GM23338 (cell line): Measurements from ENCODE around the gene NXN.

ENCODE experiments used
- CREB1 ChIP-seq: fragments of 250-450 bp; sonication (Bioruptor Pico); IDR thresholded peaks from 2 replicates; pipeline ENCODE4 v1.5.0; 2020; ENCODE audit warnings: low read depth, mild to moderate bottlenecking, moderate library complexity
- EZH2 ChIP-seq: fragments of 200-600 bp; sonication (generic); IDR thresholded peaks from one replicate; pipeline ENCODE4 v1.8.0; 2017; ENCODE audit warnings: antibody characterized with exemption, mild to moderate bottlenecking, low read depth; ENCODE audit not compliant: unreplicated experiment
- EZH2phosphoT487 ChIP-seq: fragments of 200-600 bp; sonication (generic); IDR thresholded peaks from one replicate; pipeline ENCODE4 v1.8.1; 2018; ENCODE audit warnings: antibody characterized with exemption; ENCODE audit not compliant: unreplicated experiment
- POLR2AphosphoS5 ChIP-seq: IDR thresholded peaks from 2 replicates; pipeline ENCODE4 v1.6.1; 2016; ENCODE audit warnings: antibody characterized with exemption, low read depth
- ZNF331 ChIP-seq: fragments of 250-450 bp; sonication (Bioruptor Pico); IDR thresholded peaks from 2 replicates; pipeline ENCODE4 v1.5.0; 2020; ENCODE audit warnings: low read depth, mild to moderate bottlenecking, moderate library complexity
- TF ChIP-seq, protein P1 (sequence below), 2 experiments: fragments of 200-600 bp in 1 of 2; sonication (generic) in 1 of 2; conservative IDR thresholded peaks; 2 replicates each; pipeline versions ENCODE4 v1.5.1 to v1.6.1; 2016 to 2017; ENCODE audit warnings: antibody characterized with exemption in 2 of 2, low read depth in 2 of 2, mild to moderate bottlenecking in 2 of 2, moderate library complexity in 1 of 2

DNA sequence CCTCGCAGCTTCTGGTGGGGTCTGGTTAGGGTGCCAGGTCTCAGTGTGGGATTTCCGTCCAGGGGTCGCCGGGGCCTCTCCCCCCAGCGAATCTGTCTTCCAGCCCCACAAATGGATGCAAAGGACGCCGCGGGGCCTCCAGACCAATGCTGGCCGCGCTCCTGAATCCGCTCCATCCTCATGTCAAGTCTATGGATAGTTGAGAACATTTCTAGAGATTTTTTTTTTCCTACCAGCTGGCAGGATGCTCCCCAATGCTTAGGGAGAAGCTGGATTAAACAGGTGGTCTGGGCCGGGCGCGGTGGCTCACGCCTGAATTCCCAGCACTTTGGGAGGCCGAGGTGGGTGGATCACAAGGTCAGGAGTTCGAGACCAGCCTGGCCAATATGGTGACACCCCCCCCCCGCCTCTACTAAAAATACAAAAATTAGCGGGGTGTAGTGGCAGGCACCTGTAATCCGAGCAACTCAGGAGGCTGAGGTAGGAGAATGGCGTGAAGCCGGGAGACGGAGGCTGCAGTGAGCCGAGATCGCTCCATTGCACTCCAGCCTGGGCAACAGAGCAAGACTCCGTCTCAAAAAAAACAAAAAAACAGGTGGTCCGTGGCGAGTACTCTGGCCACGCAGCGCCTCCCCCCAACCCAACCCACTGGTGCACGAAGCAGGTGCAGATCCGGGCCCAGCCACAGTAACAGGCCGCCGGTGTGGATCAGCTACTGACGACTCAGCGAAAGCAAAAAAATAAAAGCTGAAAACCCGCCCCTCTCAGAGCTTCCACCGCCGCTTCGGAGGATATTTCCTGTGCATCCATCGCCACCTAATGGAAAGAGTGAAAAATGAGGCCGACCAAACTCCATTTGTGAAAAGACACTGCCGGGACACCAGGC is 1.1 kb upstream of the NXN start:
- TF ChIP-seq, protein P1, sequence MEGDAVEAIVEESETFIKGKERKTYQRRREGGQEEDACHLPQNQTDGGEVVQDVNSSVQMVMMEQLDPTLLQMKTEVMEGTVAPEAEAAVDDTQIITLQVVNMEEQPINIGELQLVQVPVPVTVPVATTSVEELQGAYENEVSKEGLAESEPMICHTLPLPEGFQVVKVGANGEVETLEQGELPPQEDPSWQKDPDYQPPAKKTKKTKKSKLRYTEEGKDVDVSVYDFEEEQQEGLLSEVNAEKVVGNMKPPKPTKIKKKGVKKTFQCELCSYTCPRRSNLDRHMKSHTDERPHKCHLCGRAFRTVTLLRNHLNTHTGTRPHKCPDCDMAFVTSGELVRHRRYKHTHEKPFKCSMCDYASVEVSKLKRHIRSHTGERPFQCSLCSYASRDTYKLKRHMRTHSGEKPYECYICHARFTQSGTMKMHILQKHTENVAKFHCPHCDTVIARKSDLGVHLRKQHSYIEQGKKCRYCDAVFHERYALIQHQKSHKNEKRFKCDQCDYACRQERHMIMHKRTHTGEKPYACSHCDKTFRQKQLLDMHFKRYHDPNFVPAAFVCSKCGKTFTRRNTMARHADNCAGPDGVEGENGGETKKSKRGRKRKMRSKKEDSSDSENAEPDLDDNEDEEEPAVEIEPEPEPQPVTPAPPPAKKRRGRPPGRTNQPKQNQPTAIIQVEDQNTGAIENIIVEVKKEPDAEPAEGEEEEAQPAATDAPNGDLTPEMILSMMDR (conservative IDR thresholded peaks at IDR 0.05; ENCODE audit: low read depth in 2 of 2): peak; percentile 72 to 91
- TF ChIP-seq CREB1 (CRISPR knock-in tag): no peak
- TF ChIP-seq ZNF331: no peak
- no peak for TF ChIP-seq POLR2AphosphoS5
- TF ChIP-seq EZH2: no peak
- TF ChIP-seq EZH2phosphoT487: no peak
